Nephron (organoid): ENCODE measurements around the gene FSIP1.

Experiments used
- H3K27ac Mint-ChIP-seq, 3 experiments: 2 replicates each; pipeline ENCODE4 v1.8.0; 2020; ENCODE audit warnings: mixed read lengths in 3 of 3, mild to moderate bottlenecking in 2 of 3, moderate library complexity in 1 of 3
- H3K27me3 Mint-ChIP-seq: 2 replicates; pipeline ENCODE4 v1.8.0; 2021; ENCODE audit warnings: low read depth, mild to moderate bottlenecking, moderate library complexity, mixed read lengths
- H3K36me3 Mint-ChIP-seq: 2 replicates; pipeline ENCODE4 v1.8.0; 2020; ENCODE audit warnings: low read depth, mixed read lengths
- H3K4me1 Mint-ChIP-seq: 2 replicates; pipeline ENCODE4 v1.8.0; 2020; ENCODE audit warnings: mixed read lengths
- H3K4me3 Mint-ChIP-seq, 3 experiments: 2 replicates each; pipeline ENCODE4 v1.8.0; 2020; ENCODE audit warnings: mild to moderate bottlenecking in 3 of 3, mixed read lengths in 3 of 3, moderate library complexity in 2 of 3
- H3K9me3 Mint-ChIP-seq: 2 replicates; pipeline ENCODE4 v1.8.0; 2020; ENCODE audit warnings: mixed read lengths
- CTCF ChIP-seq, 3 experiments: fragments of 200-600 bp; sonication (generic); IDR thresholded peaks; one replicate each; pipeline ENCODE4 v1.5.0; 2021; ENCODE audit warnings: antibody characterized with exemption in 3 of 3; ENCODE audit not compliant: unreplicated experiment in 3 of 3

Gene FSIP1

GRCh38 chr15:39786447-39787056 is 3.9 kb upstream of the FSIP1 start:
- peaks cover 35% of the 10 kb centered on the region for H3K4me1 Mint-ChIP-seq
- H3K27ac Mint-ChIP-seq: peak overlapping the region; percentile 20 to 24 (median 22)
- H3K27me3 Mint-ChIP-seq: no peaks in the 10 kb centered on the region
- TF ChIP-seq CTCF (IDR thresholded peaks at IDR 0.05; ENCODE audit: unreplicated experiment in 3 of 3): peak; percentile 62 to 70 (median 66)
- H3K9me3 Mint-ChIP-seq: no peaks in the 10 kb centered on the region
- peak overlapping the region; percentile 33 to 72 (median 49) for H3K4me3 Mint-ChIP-seq
- H3K36me3 Mint-ChIP-seq: no peaks in the 10 kb centered on the region

- no peaks in the 10 kb centered on the region for H3K36me3 Mint-ChIP-seq
- H3K9me3 Mint-ChIP-seq: peaks cover 3% of the 10 kb centered on the region
- H3K4me3 Mint-ChIP-seq: peak overlapping the region; percentile 56 to 75 (median 57)
- H3K4me1 Mint-ChIP-seq: peaks cover 35% of the 10 kb centered on the region
- peak overlapping the region in 1 of 3 experiments; percentile 20 for H3K27ac Mint-ChIP-seq
- TF ChIP-seq CTCF (IDR thresholded peaks at IDR 0.05; ENCODE audit: unreplicated experiment in 3 of 3): no peak
- no peaks in the 10 kb centered on the region for H3K27me3 Mint-ChIP-seq
Measured at GRCh38 chr15:39785841-39786240, 3.2 kb upstream of the FSIP1 start.

- H3K4me3 Mint-ChIP-seq: peak overlapping the region; percentile 66 to 75 (median 68)
- TF ChIP-seq CTCF (IDR thresholded peaks at IDR 0.05; ENCODE audit: unreplicated experiment in 3 of 3): no peak
- H3K9me3 Mint-ChIP-seq: peaks cover 3% of the 10 kb centered on the region
- no peaks in the 10 kb centered on the region for H3K36me3 Mint-ChIP-seq
- H3K27me3 Mint-ChIP-seq: no peaks in the 10 kb centered on the region
- H3K27ac Mint-ChIP-seq: no peak overlapping the region
- peaks cover 35% of the 10 kb centered on the region for H3K4me1 Mint-ChIP-seq
Measured at GRCh38 chr15:39785139-39785538, 2.5 kb upstream of the FSIP1 start.

- Mint-ChIP-seq H3K4me1 (peaks cover 35% of the 10 kb centered on the region), H3K27me3 (no peaks in the 10 kb centered on the region), H3K36me3 (no peaks in the 10 kb centered on the region), H3K4me3 (peak overlapping the region; percentile 68 to 82 (median 73)), H3K9me3 (peaks cover 3% of the 10 kb centered on the region), H3K27ac (peak overlapping the region in 1 of 3 experiments; percentile 17)
- no peak for TF ChIP-seq CTCF (IDR thresholded peaks at IDR 0.05; ENCODE audit: unreplicated experiment in 3 of 3)
Measured at GRCh38 chr15:39784638-39785037, 2.0 kb upstream of the FSIP1 start.

GRCh38 chr15:39784125-39784524 is 1.5 kb upstream of the FSIP1 start:
- no peak for TF ChIP-seq CTCF (IDR thresholded peaks at IDR 0.05; ENCODE audit: unreplicated experiment in 3 of 3)
- H3K36me3 Mint-ChIP-seq: no peaks in the 10 kb centered on the region
- no peaks in the 10 kb centered on the region for H3K27me3 Mint-ChIP-seq
- H3K4me1 Mint-ChIP-seq: peaks cover 35% of the 10 kb centered on the region
- no peak overlapping the region for H3K27ac Mint-ChIP-seq
- H3K4me3 Mint-ChIP-seq: peak overlapping the region; percentile 82 to 87 (median 86)
- peaks cover 3% of the 10 kb centered on the region for H3K9me3 Mint-ChIP-seq

- Mint-ChIP-seq H3K9me3 (peaks cover 3% of the 10 kb centered on the region), H3K4me1 (peaks cover 31% of the 10 kb centered on the region), H3K27me3 (peaks cover 2% of the 10 kb centered on the region), H3K36me3 (no peaks in the 10 kb centered on the region), H3K4me3 (peak overlapping the region; percentile 82 to 87 (median 86)), H3K27ac (peak overlapping the region; percentile 2 to 36 (median 23))
- no peak for TF ChIP-seq CTCF (IDR thresholded peaks at IDR 0.05; ENCODE audit: unreplicated experiment in 3 of 3)
Measured at GRCh38 chr15:39783244-39783820, 691 bp upstream of the FSIP1 start.
